Activated T-helper 1 cell treated with anti-CD3 and anti-CD28 coated beads, Interleukin-2, amount 50 U/mL, for 16 hours (primary cell): ENCODE data around the gene FOXO1.

ENCODE experiments used
- DNase-seq, 2 donors: peaks; one replicate each; pipeline ENCODE4 v3.0.0-alpha.2; 2020; ENCODE audit warnings: low read depth in 1 of 2, low spot score in 1 of 2

The FOXO1 gene

GRCh38 chr13:40517486-40518480 is 148.7 kb downstream of the FOXO1 start:
- DNase-seq = no peak

GRCh38 chr13:40515702-40516101 is 150.7 kb downstream of the FOXO1 start:
- DNase-seq = no peak

DNA sequence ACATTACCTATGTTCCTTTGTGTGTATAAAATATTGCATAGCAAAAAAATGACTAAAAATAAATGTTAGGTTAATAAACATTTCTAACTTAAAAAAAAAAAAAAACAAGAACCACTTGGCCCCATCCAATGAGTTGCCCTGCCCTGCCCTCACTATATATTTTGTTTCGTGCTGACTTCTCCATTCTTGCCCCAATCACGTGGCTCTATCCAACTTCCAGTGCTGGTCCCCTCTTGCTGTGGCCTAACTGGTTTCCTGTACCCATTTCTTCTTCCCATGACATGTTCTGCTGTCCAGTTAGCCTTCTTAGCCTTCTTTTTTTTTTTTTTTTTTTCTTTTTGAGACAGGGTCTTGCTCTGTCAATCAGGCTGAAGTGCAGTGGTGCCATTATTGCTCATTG is 151.6 kb downstream of the FOXO1 start:
- DNase-seq = no peak

GRCh38 chr13:40509876-40510275 is 156.6 kb downstream of the FOXO1 start:
- no peak for DNase-seq

GRCh38 chr13:40508767-40509342 is 157.6 kb downstream of the FOXO1 start:
- DNase-seq = no peak

GRCh38 chr13:40508127-40508526 is 158.3 kb downstream of the FOXO1 start:
- no peak for DNase-seq

DNA sequence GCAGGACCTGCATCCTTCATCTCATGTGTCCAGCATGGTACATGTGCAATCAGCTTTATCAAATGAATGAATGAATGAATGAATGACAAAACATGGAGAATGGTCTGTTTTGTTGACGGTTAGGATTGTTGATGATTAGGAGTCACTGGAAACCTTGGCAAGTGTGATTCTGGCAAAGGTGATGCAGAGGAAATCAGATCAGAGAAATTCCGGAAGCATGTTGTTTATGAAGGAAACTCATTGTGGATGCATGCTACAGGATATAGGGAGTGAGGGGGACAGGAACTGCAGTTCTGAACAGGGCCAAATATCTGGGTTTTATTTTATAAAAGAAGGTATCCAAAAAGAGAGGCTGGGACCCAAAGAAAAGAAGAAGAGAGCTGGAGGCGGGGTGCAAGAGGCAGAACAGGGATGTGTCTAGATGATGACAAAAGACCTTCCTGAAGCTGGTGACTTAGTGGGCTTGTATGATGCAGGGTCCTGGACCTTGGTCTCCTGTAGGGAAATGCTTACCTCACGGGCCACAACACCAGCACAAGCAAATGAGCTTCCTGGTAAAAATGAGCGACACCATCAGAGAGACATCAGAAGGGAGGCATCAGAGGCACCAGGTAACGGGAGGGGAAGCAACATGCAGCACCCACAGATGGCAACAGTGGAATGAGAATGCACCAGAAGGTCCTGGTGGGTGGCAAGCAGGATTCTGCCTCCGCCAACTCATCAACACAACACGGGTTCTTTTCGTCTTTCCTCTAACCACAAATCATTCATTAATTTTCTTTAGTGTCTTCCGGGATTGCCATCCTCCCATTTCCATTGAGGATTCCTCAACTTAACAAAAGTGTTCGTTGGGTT is 159.6 kb downstream of the FOXO1 start:
- DNase-seq = no peak
